HUES48 (cell line): ENCODE results near the gene DNM3.

ENCODE experiments used
- H3K27ac ChIP-seq: one replicate; pipeline ENCODE4 v1.7.0; 2013; ENCODE audit warnings: low read depth, low read length, inconsistent platforms
- H3K27me3 ChIP-seq: 2 replicates; pipeline ENCODE4 v1.6.1; 2013; ENCODE audit warnings: mild to moderate bottlenecking, low read length; ENCODE audit not compliant: control insufficient read depth, insufficient read depth
- H3K36me3 ChIP-seq: 2 replicates; pipeline ENCODE4 v1.6.1; 2013; ENCODE audit warnings: low read length; ENCODE audit not compliant: control insufficient read depth, insufficient read depth
- H3K4me1 ChIP-seq: 2 replicates; pipeline ENCODE4 v1.6.1; 2013; ENCODE audit warnings: mild to moderate bottlenecking, low read length; ENCODE audit not compliant: control insufficient read depth, insufficient read depth
- H3K4me3 ChIP-seq: 2 replicates; pipeline ENCODE4 v1.5.1; 2013; ENCODE audit warnings: mild to moderate bottlenecking, low read depth, low read length
- H3K9ac ChIP-seq: 2 replicates; pipeline ENCODE4 v1.6.1; 2013; ENCODE audit warnings: mild to moderate bottlenecking, low read depth, low read length, moderate library complexity
- H3K9me3 ChIP-seq: 2 replicates; pipeline ENCODE4 v1.6.1; 2013; ENCODE audit warnings: low read length; ENCODE audit not compliant: control insufficient read depth, insufficient read depth

Gene DNM3

DNA sequence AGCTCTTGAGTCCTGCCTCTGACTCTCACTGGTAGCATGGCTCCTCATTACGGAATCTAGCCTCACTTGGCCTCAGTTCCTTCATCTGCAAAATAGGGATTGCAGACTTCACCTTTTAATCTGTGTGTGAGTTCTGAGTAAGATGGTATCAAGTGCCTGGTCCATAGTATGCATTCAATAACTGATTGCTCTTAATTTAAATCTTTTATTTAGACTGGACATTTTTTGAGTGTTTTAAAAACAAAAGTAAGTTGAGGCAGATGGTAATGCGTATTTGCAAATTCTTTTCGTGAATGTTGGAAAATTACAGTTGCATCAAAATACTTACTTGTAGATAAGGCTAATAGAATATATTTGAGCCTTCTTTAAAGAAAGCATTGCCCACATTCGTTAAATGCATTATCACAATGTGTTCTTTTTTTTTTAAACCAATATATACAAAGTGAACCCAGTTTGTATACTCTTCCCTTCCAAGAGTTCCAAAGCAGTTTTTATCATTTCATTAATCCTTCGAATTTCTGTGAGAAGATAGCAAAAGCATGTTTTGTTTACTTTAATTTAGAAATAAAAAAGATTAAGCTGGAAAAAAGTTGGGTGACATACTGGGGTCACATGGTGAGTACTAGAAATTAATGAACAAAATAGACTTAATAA is 8.1 kb downstream of the DNM3 start:
- no peak overlapping the region for H3K27ac ChIP-seq
- H3K36me3 ChIP-seq = no peaks in the 10 kb centered on the region
- no peak overlapping the region for H3K4me3 ChIP-seq
- 0 out of 2 replicates have a peak, but pooled peaks cover under 1% of the 10 kb centered on the region for H3K27me3 ChIP-seq
- no peak overlapping the region for H3K9ac ChIP-seq
- no peaks in the 10 kb centered on the region for H3K9me3 ChIP-seq
- H3K4me1 ChIP-seq = 0 out of 2 replicates have a peak, but pooled peaks cover 2% of the 10 kb centered on the region

DNA sequence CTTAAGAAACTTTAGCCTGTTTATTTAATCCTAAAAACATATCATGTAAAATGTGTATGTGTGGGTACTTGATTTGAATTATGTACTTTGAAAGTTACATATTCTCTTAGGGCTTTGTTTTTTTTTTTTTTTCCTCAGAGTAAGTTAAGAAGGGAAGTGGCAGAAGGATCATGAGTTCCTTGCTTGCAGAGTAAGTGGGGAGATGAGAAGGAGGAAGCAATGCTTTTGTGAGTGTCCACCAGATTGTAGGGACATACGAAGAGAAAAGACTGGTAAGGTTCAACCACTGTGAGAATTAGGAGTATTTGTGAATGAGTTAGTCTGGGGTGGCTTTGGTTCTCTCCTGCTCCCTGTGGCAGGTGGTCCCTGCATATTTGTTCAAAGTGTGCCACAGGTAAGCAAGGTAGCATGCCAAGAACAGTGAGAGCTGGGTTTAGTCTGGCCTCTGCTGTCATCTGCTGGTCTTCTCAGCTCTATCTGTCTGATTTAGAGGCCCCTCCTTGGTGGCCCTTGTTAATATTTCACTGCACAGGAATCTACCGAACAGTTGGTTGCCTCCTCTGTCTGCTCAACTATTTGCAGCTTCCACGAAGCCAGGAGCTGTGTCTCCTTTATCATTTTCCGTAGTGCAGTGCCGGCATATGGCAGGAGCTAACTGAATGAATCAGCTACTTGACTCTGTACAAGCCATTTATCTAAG is 9.5 kb downstream of the DNM3 start:
- Histone ChIP-seq H3K9me3 (no peaks in the 10 kb centered on the region), H3K4me1 (0 out of 2 replicates have a peak, but pooled peaks cover 2% of the 10 kb centered on the region), H3K27me3 (no peaks in the 10 kb centered on the region), H3K27ac (no peak overlapping the region), H3K9ac (no peak overlapping the region), H3K36me3 (no peaks in the 10 kb centered on the region), H3K4me3 (no peak overlapping the region)

DNA sequence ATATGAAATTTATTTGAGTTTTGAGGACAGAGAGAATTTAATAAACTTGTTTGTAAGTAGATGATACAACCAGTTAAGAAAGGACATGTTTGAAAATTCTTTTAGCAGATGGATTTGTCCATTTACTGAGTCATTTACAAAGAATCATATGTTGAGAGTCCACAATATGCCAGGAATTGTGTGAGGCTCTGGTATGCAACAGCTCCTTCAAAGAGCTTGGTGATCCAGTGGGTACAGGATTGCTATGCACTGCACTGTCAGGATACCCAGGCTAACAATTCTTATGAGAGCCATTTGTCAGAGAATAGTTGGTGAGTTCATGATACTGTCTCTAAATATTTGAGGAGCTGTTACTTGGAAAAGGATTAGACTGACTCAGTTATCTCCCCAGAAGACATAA is 11.0 kb downstream of the DNM3 start:
- Histone ChIP-seq H3K4me1 (0 out of 2 replicates have a peak, but pooled peaks cover 2% of the 10 kb centered on the region), H3K27me3 (no peaks in the 10 kb centered on the region), H3K9ac (no peak overlapping the region), H3K4me3 (no peak overlapping the region), H3K9me3 (no peaks in the 10 kb centered on the region), H3K27ac (no peak overlapping the region), H3K36me3 (no peaks in the 10 kb centered on the region)

DNA sequence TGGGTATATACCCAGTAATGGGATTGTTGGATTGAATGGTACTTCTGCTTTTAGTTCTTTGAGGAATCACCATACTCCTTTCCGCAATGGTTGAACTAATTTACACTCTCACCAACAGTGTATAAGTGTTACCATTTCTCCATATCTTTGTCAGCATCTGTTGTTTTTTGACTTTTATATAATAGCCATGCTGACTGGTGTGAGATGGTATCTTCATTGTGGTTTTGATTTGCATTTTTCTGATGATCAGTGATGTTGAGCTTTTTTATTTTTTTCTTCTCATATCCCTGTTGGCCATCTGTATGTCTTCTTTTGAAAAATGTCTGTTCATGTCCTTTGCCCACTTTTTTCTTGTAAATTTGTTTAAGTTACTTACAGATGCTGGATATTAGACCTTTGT is 14.1 kb downstream of the DNM3 start:
- H3K4me3 ChIP-seq = no peak overlapping the region
- H3K27me3 ChIP-seq = no peaks in the 10 kb centered on the region
- no peaks in the 10 kb centered on the region for H3K36me3 ChIP-seq
- 0 out of 2 replicates have a peak, but pooled peaks cover 2% of the 10 kb centered on the region for H3K4me1 ChIP-seq
- no peak overlapping the region for H3K9ac ChIP-seq
- no peaks in the 10 kb centered on the region for H3K9me3 ChIP-seq
- no peak overlapping the region for H3K27ac ChIP-seq

DNA sequence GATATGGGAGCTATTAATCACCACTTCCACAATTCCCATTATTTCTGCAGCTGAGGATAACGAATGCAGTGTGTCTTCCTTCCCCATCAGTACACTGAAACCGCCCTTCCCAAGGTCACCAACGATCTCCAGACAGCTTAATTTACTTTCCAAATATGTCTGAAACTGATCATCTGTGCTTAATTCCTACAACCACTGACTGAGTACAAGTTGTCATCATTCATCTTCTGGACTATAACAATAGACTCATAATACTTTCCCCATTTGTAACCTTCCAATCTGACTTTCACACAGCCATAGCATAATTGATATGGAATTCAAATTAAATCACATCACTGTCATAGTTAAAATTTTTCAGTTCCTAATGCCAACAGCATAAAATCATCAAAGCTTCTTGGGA is 17.4 kb downstream of the DNM3 start:
- H3K4me3 ChIP-seq = no peak overlapping the region
- H3K36me3 ChIP-seq = no peaks in the 10 kb centered on the region
- no peak overlapping the region for H3K9ac ChIP-seq
- no peaks in the 10 kb centered on the region for H3K9me3 ChIP-seq
- H3K4me1 ChIP-seq = no peaks in the 10 kb centered on the region
- H3K27me3 ChIP-seq = no peaks in the 10 kb centered on the region
- no peak overlapping the region for H3K27ac ChIP-seq

DNA sequence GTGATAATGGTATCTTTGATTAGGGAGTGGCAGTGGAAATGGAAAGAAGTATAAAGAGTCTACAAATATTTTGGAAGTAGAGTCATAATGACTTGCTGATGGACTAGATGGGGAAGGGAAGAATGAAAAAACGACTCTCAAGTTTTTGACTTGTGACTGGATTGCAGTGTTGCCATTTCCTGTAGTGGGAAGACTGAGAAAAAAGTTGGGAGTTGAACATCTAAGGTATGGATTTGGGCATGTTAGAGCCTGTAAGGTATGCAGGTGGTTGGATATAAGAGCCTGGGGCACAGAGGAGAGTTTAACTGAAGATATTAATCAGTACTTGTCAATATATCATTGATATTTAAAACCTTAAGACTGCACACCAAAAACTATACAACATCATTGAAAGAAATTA is 19.4 kb downstream of the DNM3 start:
- H3K27ac ChIP-seq = no peak overlapping the region
- no peaks in the 10 kb centered on the region for H3K9me3 ChIP-seq
- H3K36me3 ChIP-seq = no peaks in the 10 kb centered on the region
- no peaks in the 10 kb centered on the region for H3K4me1 ChIP-seq
- no peak overlapping the region for H3K9ac ChIP-seq
- H3K27me3 ChIP-seq = no peaks in the 10 kb centered on the region
- no peak overlapping the region for H3K4me3 ChIP-seq

DNA sequence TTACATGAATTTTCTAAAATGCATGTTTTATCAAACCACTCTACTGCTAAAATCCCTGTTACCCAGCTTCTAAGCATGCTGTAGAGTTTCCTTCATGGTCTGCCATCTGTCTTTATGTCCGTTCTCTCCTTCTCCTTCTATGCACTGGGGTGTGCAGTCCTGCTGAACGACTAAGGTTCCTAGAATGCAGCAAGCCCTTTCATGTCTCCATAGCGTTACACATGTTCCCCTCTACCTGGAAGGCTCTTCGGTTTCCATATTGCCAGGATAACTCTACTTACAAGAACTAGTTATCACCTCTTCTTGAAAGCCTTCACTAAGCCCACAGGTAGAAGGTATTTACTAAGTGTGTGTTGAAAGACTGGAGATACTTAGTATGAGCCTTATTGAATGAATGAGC is 22.2 kb downstream of the DNM3 start:
- Histone ChIP-seq H3K9ac (no peak overlapping the region), H3K4me3 (no peak overlapping the region), H3K4me1 (no peaks in the 10 kb centered on the region; the same call in 1 of the 2 replicates), H3K36me3 (no peaks in the 10 kb centered on the region), H3K27ac (no peak overlapping the region), H3K9me3 (no peaks in the 10 kb centered on the region), H3K27me3 (no peaks in the 10 kb centered on the region)

DNA sequence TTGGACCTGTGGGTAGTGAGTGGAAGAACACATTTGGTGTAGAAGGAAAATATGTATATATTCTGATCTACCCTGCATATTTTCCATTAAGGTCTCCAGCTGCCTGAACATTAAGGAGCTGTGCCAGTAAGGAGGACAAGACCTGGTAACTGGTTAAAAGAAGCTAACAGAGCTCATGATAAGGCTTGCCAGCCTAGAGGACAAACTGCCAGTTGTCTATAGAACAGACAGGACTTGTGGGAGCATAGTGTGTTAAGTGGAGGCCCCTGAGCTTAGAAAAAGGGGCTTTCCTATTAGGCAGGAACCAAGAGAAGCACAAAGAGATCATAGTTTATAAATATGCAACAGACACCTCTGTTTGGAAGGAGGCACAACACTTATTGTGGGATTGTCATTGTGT is 23.0 kb downstream of the DNM3 start:
- Histone ChIP-seq H3K9ac (no peak overlapping the region), H3K27ac (no peak overlapping the region), H3K4me1 (no peaks in the 10 kb centered on the region; the same call in 1 of the 2 replicates), H3K4me3 (no peak overlapping the region), H3K36me3 (no peaks in the 10 kb centered on the region), H3K27me3 (no peaks in the 10 kb centered on the region), H3K9me3 (no peaks in the 10 kb centered on the region)

DNA sequence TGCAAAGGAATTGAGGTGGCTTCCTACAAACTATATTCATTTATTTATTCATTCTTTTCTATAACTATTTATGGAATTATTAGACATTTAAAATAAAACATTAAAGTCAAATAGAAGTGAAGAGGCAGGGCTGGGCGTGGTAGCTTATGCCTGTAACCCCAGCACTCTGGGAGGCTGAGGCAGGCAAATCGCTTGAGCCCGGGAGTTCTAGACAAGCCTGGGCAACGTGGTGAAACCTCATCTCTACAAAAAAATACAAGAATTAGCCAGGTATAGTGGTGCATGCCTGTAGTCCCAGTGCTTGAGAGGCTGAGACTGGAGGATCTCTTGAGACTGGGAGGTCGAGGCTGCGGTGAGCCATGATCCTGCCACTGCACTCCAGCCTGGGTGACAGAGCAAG is 23.8 kb downstream of the DNM3 start:
- H3K9ac ChIP-seq = no peak overlapping the region
- no peaks in the 10 kb centered on the region for H3K9me3 ChIP-seq
- H3K27ac ChIP-seq = no peak overlapping the region
- H3K36me3 ChIP-seq = no peaks in the 10 kb centered on the region
- H3K4me1 ChIP-seq = no peaks in the 10 kb centered on the region; the same call in 1 of the 2 replicates
- H3K27me3 ChIP-seq = no peaks in the 10 kb centered on the region
- H3K4me3 ChIP-seq = no peak overlapping the region

DNA sequence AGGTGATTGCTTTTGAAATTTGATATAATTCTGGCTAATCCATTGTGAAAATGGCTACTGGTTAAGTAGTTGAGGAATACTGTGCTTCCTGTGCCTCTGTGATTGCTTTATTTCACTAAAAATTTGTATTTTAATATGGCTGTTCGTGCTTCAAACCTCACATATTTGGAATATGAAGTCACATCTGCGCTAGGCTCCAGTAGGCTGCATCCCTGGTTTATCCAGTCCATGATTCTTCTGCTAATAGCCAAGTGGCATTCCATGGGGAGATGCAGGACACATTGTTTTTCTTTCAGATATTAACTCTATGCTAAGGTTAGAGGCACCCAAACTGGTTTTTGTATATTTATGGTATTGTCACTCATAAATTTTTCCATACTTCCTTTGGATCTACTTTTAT is 25.9 kb downstream of the DNM3 start:
- H3K27me3 ChIP-seq = no peaks in the 10 kb centered on the region
- peaks cover 14% of the 10 kb centered on the region for H3K4me1 ChIP-seq
- H3K4me3 ChIP-seq = no peak overlapping the region
- H3K9ac ChIP-seq = no peak overlapping the region
- no peak overlapping the region for H3K27ac ChIP-seq
- no peaks in the 10 kb centered on the region for H3K36me3 ChIP-seq
- H3K9me3 ChIP-seq = no peaks in the 10 kb centered on the region

DNA sequence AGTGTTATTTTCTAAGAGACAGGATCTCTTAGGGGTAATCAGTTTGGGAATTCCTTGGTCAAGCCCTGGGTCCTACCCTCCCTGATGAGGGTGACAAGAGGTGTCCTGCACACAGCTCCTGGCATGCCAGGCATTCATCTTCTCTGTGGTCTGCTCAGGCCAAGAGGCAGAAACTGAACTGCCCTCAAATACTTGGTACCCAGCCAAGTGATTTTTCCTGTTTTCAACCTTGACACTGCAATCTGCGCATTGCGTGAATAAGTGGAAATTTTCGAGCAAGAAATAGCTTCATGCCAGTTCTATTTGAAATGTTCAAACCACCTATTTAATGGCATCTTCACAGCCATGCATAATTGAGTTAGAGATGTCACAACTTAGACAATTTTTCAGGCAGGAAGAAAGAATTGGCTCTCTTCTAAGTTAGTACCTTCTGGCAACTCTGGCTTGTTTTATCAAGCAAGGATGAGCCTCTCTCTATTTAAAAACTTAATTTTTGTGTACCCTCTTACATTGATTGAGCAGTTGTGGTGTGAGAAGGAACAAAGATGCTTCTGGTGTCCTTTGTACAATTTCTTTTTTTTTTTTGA is 27.0 kb downstream of the DNM3 start:
- Histone ChIP-seq H3K4me3 (no peak overlapping the region), H3K9ac (no peak overlapping the region), H3K27me3 (no peaks in the 10 kb centered on the region), H3K4me1 (peaks cover 20% of the 10 kb centered on the region), H3K36me3 (no peaks in the 10 kb centered on the region), H3K27ac (no peak overlapping the region), H3K9me3 (no peaks in the 10 kb centered on the region)
